DND-41 (cell line): ENCODE results near the gene CIB2.

Experiments used
- ATAC-seq: fragments of 200-7000 bp; cut with Tn5 transposase; 3 replicates; pipeline ENCODE4 v1.9.1; 2021; ENCODE audit warnings: low read depth; ENCODE audit not compliant: insufficient read depth
- DNase-seq: peaks from one replicate; pipeline ENCODE4 v3.0.0-alpha.2; 2020
- H2AFZ ChIP-seq: 2 replicates; pipeline ENCODE4 v1.6.0; 2012; ENCODE audit warnings: low read depth, low read length
- H3K27ac ChIP-seq: 2 replicates; pipeline ENCODE4 v1.5.1; 2012; ENCODE audit warnings: low read length, inconsistent platforms
- H3K27me3 ChIP-seq: fragments of 200-600 bp; sonication (generic); 2 replicates; pipeline ENCODE4 v1.6.0; 2012; ENCODE audit warnings: low read length, mild to moderate bottlenecking, inconsistent platforms; ENCODE audit not compliant: insufficient read depth, poor library complexity
- H3K36me3 ChIP-seq: 2 replicates; pipeline ENCODE4 v1.5.1; 2012; ENCODE audit warnings: low read length, inconsistent platforms; ENCODE audit not compliant: insufficient read depth
- H3K4me1 ChIP-seq: 2 replicates; pipeline ENCODE4 v1.5.1; 2012; ENCODE audit warnings: mild to moderate bottlenecking, low read length; ENCODE audit not compliant: insufficient read depth
- H3K4me2 ChIP-seq: 2 replicates; pipeline ENCODE4 v1.6.0; 2012; ENCODE audit warnings: mild to moderate bottlenecking, moderate library complexity, low read length, inconsistent platforms; ENCODE audit not compliant: insufficient read depth
- H3K4me3 ChIP-seq, 2 experiments: fragments of 200-600 bp in 1 of 2; shearing (Covaris generic) in 1 of 2; 2 replicates each; pipeline ENCODE4 v1.5.1; 2012 to 2016; ENCODE audit warnings: inconsistent platforms in 2 of 2, low read length in 2 of 2, mild to moderate bottlenecking in 2 of 2, low read depth in 1 of 2, moderate library complexity in 1 of 2
- H3K79me2 ChIP-seq: 2 replicates; pipeline ENCODE4 v1.6.0; 2012; ENCODE audit warnings: low read length, inconsistent platforms; ENCODE audit not compliant: insufficient read depth
- H3K9ac ChIP-seq: 2 replicates; pipeline ENCODE4 v1.6.0; 2012; ENCODE audit warnings: low read depth, mild to moderate bottlenecking, inconsistent platforms, low read length, moderate library complexity
- H3K9me3 ChIP-seq: 2 replicates; pipeline ENCODE4 v1.5.1; 2012; ENCODE audit warnings: low read length, moderate library complexity, mild to moderate bottlenecking, inconsistent platforms; ENCODE audit not compliant: insufficient read depth, severe bottlenecking
- H4K20me1 ChIP-seq: 2 replicates; pipeline ENCODE4 v1.6.0; 2012; ENCODE audit warnings: low read length; ENCODE audit not compliant: insufficient read depth
- CTCF ChIP-seq: IDR thresholded peaks from 2 replicates; pipeline ENCODE4 v1.5.1; 2012; ENCODE audit warnings: borderline replicate concordance, low read length, moderate library complexity, mild to moderate bottlenecking; ENCODE audit not compliant: poor library complexity, severe bottlenecking; ENCODE audit errors: extremely low read depth
- EZH2 ChIP-seq: IDR thresholded peaks from 3 replicates; pipeline ENCODE4 v1.6.1; 2012; ENCODE audit warnings: borderline replicate concordance, low read depth, mild to moderate bottlenecking, moderate library complexity, low read length, inconsistent platforms; ENCODE audit not compliant: severe bottlenecking

Gene CIB2

GRCh38 chr15:78060232-78060631 lies 71.0 kb downstream of the CIB2 start:
- DNase-seq: no peak
- Histone ChIP-seq H3K4me3 (no peak overlapping the region), H3K9me3 (no peaks in the 10 kb centered on the region), H4K20me1 (peaks cover 31% of the 10 kb centered on the region), H3K27me3 (no peaks in the 10 kb centered on the region), H3K4me1 (peaks cover 71% of the 10 kb centered on the region), H3K27ac (peak overlapping the region; percentile 68; the same call in 1 of the 2 replicates), H3K36me3 (no peaks in the 10 kb centered on the region; the same call in 1 of the 2 replicates), H2AFZ (no peak overlapping the region), H3K4me2 (no peak overlapping the region), H3K79me2 (peaks cover 99% of the 10 kb centered on the region), H3K9ac (no peak overlapping the region)
- TF ChIP-seq EZH2 (no peak), CTCF (no peak)
- ATAC-seq: no peak

- no peaks in the 10 kb centered on the region for H3K27me3 ChIP-seq
- H3K79me2 ChIP-seq: peaks cover 99% of the 10 kb centered on the region
- TF ChIP-seq CTCF (no peak), EZH2 (no peak)
- H3K4me2 ChIP-seq: no peak overlapping the region
- H4K20me1 ChIP-seq: peaks cover 31% of the 10 kb centered on the region
- DNase-seq (peak; percentile 39), ATAC-seq (peak; percentile 25; the same call in 2 of the 3 replicates)
- no peak overlapping the region for H3K9ac ChIP-seq
- H3K4me1 ChIP-seq: peaks cover 71% of the 10 kb centered on the region
- H3K4me3 ChIP-seq: no peak overlapping the region
- no peaks in the 10 kb centered on the region for H3K9me3 ChIP-seq
- H2AFZ ChIP-seq: no peak overlapping the region
- H3K27ac ChIP-seq: peak overlapping the region; percentile 68
- H3K36me3 ChIP-seq: no peaks in the 10 kb centered on the region
These were observed 72.0 kb downstream of the CIB2 start for GRCh38 chr15:78059110-78059839.

GRCh38 chr15:78058401-78058935 lies 72.8 kb downstream of the CIB2 start:
- no peaks in the 10 kb centered on the region for H3K9me3 ChIP-seq
- peaks cover 8% of the 10 kb centered on the region for H3K36me3 ChIP-seq
- no peak overlapping the region for H2AFZ ChIP-seq
- H3K27me3 ChIP-seq: no peaks in the 10 kb centered on the region
- no peak overlapping the region for H3K9ac ChIP-seq
- H3K4me1 ChIP-seq: peaks cover 70% of the 10 kb centered on the region
- no peak for TF ChIP-seq CTCF
- TF ChIP-seq EZH2: no peak
- H4K20me1 ChIP-seq: peaks cover 28% of the 10 kb centered on the region
- ATAC-seq (no peak), DNase-seq (no peak)
- H3K4me2 ChIP-seq: no peak overlapping the region
- peaks cover 99% of the 10 kb centered on the region for H3K79me2 ChIP-seq
- no peak overlapping the region for H3K4me3 ChIP-seq
- peak overlapping the region; percentile 68 for H3K27ac ChIP-seq
